ENCODE results near the gene ZNF791.

The ZNF791 gene

DNA sequence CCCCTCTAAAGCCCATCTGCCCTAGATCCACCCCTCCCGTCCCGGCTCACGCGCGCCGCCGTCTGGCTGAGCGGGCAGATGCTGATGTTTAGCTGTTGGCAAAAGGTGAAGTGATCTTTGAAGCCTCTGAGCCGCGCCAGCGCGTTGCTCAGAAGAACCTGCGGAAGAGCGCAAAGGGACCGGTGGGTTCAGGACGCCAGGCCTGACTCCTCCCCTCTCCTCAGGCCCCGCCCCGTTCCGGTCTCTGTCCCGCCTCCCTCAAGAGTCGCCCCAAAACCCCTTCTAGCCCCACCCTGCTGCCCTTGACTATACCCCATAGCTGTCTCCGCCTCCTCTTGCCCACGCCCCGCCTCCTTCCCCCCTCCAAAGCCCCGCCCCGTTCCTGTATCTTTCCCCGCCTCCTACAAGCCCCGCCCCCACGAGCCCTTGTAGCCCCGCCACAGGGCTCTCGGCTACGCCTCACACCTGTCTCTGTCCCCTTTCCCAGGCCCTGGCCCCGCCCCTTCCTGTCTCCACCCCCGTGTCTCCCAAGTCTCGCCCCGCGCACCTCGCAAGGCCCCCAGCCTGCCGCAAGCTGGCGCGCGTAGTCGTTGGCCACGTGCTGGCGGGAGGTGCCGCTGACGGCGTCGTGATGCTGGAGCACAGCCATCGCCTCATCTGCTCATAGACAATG lies 46.3 kb downstream of the ZNF791 start:
- Histone ChIP-seq H3K27ac (ENCODE audit: extremely low read depth, low read depth, low read length) (no peak overlapping the region), H3K4me3 (ENCODE audit: low read depth, low read length) (no peak overlapping the region), H3K9me3 (ENCODE audit: control insufficient read depth, insufficient read depth, low read depth, low read length) (no peaks in the 10 kb centered on the region), H3K36me3 (ENCODE audit: control insufficient read depth in 2 of 2, insufficient read depth in 1 of 2, low read length in 2 of 2) (peaks cover 9 to 58% of the 10 kb centered on the region in 2 experiments; a peak in 2 of 3 replicates), H3K4me1 (ENCODE audit: control insufficient read depth, insufficient read depth, low read length) (no peaks in the 10 kb centered on the region)
- TF ChIP-seq KLF8 (tag by site-specific recombination; IDR thresholded peaks at IDR 0.05) (0 out of 2 replicates have a peak, but pooled peaks have one; percentile 9), SP3 (tag by site-specific recombination; IDR thresholded peaks at IDR 0.05) (peak; percentile 38; the same call in 1 of the 2 replicates), SP2 (tag by site-specific recombination; IDR thresholded peaks at IDR 0.05) (peak; percentile 29; the same call in 1 of the 2 replicates)
- TF ChIP-seq, protein P1, sequence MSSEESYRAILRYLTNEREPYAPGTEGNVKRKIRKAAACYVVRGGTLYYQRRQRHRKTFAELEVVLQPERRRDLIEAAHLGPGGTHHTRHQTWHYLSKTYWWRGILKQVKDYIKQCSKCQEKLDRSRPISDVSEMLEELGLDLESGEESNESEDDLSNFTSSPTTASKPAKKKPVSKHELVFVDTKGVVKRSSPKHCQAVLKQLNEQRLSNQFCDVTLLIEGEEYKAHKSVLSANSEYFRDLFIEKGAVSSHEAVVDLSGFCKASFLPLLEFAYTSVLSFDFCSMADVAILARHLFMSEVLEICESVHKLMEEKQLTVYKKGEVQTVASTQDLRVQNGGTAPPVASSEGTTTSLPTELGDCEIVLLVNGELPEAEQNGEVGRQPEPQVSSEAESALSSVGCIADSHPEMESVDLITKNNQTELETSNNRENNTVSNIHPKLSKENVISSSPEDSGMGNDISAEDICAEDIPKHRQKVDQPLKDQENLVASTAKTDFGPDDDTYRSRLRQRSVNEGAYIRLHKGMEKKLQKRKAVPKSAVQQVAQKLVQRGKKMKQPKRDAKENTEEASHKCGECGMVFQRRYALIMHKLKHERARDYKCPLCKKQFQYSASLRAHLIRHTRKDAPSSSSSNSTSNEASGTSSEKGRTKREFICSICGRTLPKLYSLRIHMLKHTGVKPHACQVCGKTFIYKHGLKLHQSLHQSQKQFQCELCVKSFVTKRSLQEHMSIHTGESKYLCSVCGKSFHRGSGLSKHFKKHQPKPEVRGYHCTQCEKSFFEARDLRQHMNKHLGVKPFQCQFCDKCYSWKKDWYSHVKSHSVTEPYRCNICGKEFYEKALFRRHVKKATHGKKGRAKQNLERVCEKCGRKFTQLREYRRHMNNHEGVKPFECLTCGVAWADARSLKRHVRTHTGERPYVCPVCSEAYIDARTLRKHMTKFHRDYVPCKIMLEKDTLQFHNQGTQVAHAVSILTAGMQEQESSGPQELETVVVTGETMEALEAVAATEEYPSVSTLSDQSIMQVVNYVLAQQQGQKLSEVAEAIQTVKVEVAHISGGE (tag by site-specific recombination; conservative IDR thresholded peaks at IDR 0.05; ENCODE audit: low read depth), result no peak
- TF ChIP-seq, protein P2, sequence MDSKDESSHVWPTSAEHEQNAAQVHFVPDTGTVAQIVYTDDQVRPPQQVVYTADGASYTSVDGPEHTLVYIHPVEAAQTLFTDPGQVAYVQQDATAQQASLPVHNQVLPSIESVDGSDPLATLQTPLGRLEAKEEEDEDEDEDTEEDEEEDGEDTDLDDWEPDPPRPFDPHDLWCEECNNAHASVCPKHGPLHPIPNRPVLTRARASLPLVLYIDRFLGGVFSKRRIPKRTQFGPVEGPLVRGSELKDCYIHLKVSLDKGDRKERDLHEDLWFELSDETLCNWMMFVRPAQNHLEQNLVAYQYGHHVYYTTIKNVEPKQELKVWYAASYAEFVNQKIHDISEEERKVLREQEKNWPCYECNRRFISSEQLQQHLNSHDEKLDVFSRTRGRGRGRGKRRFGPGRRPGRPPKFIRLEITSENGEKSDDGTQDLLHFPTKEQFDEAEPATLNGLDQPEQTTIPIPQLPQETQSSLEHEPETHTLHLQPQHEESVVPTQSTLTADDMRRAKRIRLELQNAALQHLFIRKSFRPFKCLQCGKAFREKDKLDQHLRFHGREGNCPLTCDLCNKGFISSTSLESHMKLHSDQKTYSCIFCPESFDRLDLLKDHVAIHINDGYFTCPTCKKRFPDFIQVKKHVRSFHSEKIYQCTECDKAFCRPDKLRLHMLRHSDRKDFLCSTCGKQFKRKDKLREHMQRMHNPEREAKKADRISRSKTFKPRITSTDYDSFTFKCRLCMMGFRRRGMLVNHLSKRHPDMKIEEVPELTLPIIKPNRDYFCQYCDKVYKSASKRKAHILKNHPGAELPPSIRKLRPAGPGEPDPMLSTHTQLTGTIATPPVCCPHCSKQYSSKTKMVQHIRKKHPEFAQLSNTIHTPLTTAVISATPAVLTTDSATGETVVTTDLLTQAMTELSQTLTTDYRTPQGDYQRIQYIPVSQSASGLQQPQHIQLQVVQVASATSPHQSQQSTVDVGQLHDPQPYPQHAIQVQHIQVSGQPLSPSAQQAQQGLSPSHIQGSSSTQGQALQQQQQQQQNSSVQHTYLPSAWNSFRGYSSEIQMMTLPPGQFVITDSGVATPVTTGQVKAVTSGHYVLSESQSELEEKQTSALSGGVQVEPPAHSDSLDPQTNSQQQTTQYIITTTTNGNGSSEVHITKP (tag by site-specific recombination; IDR thresholded peaks at IDR 0.05), result no peak
- CTCF ChIA-PET, result interaction anchor here (0.7 to 1.3 kb wide), 3 partner anchors 9 to 20 kb away, joined by 4 read pairs; no protein-coding TSS in a partner anchor
- POLR2A ChIA-PET, result interaction anchor here (0.5 kb wide), 1 partner anchor 24 kb away, joined by 3 read pairs; no protein-coding TSS in a partner anchor

DNA sequence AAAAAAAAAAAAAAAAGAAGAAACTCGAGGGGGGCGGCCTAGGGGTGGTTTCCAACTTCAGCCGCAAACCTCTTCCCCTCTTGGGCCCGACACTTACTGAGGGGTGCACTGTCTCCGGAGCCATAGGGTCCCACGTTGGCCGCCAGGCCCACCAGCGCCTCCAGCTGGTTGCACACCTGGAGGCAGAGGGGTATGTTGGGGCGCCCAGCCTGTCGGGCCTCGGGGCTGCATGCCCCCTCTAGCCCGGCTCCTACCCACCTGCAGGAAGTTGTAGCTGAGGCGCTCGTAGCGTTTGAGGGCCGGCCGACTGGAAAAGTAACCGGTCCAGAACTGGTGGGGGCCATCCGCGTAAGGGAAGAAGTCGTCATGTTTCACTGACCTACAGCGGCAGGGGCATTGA lies 47.2 kb downstream of the ZNF791 start:
- no peak overlapping the region for H3K27ac ChIP-seq (ENCODE audit: extremely low read depth, low read depth, low read length)
- H3K9me3 ChIP-seq (ENCODE audit: control insufficient read depth, insufficient read depth, low read depth, low read length), result no peaks in the 10 kb centered on the region
- ChIA-PET CTCF (interaction anchor here (0.7 to 1.3 kb wide), 3 partner anchors 8 to 19 kb away, joined by 4 read pairs; no protein-coding TSS in a partner anchor), POLR2A (no interaction called here)
- no peaks in the 10 kb centered on the region for H3K4me1 ChIP-seq (ENCODE audit: control insufficient read depth, insufficient read depth, low read length)
- TF ChIP-seq ZNF19 (tag by site-specific recombination; IDR thresholded peaks at IDR 0.05; ENCODE audit: low read depth) (no peak), ZNF24 (tag by site-specific recombination; IDR thresholded peaks at IDR 0.05) (no peak), KLF10 (tag by site-specific recombination; IDR thresholded peaks at IDR 0.05) (no peak), EGR2 (tag by site-specific recombination; IDR thresholded peaks at IDR 0.05; ENCODE audit: low read depth) (no peak), ZBTB20 (tag by site-specific recombination; IDR thresholded peaks at IDR 0.05) (no peak)
- peaks cover 16 to 62% of the 10 kb centered on the region in 2 experiments; a peak in 2 of 3 replicates for H3K36me3 ChIP-seq (ENCODE audit: control insufficient read depth in 2 of 2, insufficient read depth in 1 of 2, low read length in 2 of 2)
- H3K4me3 ChIP-seq (ENCODE audit: low read depth, low read length), result no peak overlapping the region

DNA sequence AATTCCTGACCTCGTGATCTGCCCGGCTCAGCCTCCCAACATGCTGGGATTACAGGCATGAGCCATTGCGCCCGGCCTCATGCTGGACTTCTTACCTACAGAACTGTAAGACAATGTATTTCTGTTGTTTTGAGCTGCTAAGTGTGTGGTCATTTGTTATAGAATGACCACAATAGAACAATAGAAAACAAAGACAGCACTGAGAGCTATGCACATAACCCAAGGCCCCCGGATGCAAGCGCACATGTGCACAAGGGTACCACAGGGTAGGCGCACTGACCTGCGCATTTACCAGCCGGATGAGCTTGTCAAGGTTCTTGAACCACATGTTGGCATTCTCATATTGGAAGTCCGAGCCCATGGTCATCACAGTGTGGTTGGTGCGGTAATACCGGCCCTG lies 50.3 kb downstream of the ZNF791 start:
- Histone ChIP-seq H3K27ac (ENCODE audit: extremely low read depth, low read depth, low read length) (no peak overlapping the region), H3K9me3 (ENCODE audit: control insufficient read depth, insufficient read depth, low read depth, low read length) (no peaks in the 10 kb centered on the region), H3K4me3 (ENCODE audit: low read depth, low read length) (no peak overlapping the region), H3K36me3 (ENCODE audit: control insufficient read depth in 2 of 2, insufficient read depth in 1 of 2, low read length in 2 of 2) (peaks cover 13 to 74% of the 10 kb centered on the region in 2 experiments; a peak in 2 of 3 replicates), H3K4me1 (ENCODE audit: control insufficient read depth, insufficient read depth, low read length) (no peaks in the 10 kb centered on the region)
- ChIA-PET POLR2A (no interaction called here), CTCF (interaction anchor here (0.6 to 1.0 kb wide), 2 partner anchors 11 to 276 kb away, joined by 4 read pairs; no protein-coding TSS in a partner anchor)
- no peak for TF ChIP-seq KLF10 (tag by site-specific recombination; IDR thresholded peaks at IDR 0.05)
- TF ChIP-seq, protein P3, sequence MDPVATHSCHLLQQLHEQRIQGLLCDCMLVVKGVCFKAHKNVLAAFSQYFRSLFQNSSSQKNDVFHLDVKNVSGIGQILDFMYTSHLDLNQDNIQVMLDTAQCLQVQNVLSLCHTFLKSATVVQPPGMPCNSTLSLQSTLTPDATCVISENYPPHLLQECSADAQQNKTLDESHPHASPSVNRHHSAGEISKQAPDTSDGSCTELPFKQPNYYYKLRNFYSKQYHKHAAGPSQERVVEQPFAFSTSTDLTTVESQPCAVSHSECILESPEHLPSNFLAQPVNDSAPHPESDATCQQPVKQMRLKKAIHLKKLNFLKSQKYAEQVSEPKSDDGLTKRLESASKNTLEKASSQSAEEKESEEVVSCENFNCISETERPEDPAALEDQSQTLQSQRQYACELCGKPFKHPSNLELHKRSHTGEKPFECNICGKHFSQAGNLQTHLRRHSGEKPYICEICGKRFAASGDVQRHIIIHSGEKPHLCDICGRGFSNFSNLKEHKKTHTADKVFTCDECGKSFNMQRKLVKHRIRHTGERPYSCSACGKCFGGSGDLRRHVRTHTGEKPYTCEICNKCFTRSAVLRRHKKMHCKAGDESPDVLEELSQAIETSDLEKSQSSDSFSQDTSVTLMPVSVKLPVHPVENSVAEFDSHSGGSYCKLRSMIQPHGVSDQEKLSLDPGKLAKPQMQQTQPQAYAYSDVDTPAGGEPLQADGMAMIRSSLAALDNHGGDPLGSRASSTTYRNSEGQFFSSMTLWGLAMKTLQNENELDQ (tag by site-specific recombination; IDR thresholded peaks at IDR 0.05; ENCODE audit: low read depth), result no peak
- TF ChIP-seq ZNF548 (tag by site-specific recombination; IDR thresholded peaks at IDR 0.05), result no peak
- no peak for TF ChIP-seq ZNF621 (tag by site-specific recombination; IDR thresholded peaks at IDR 0.05)
- no peak for TF ChIP-seq ZNF239 (tag by site-specific recombination; IDR thresholded peaks at IDR 0.05)
- no peak for TF ChIP-seq FEZF1 (tag by site-specific recombination; IDR thresholded peaks at IDR 0.05)
- TF ChIP-seq, protein P4, sequence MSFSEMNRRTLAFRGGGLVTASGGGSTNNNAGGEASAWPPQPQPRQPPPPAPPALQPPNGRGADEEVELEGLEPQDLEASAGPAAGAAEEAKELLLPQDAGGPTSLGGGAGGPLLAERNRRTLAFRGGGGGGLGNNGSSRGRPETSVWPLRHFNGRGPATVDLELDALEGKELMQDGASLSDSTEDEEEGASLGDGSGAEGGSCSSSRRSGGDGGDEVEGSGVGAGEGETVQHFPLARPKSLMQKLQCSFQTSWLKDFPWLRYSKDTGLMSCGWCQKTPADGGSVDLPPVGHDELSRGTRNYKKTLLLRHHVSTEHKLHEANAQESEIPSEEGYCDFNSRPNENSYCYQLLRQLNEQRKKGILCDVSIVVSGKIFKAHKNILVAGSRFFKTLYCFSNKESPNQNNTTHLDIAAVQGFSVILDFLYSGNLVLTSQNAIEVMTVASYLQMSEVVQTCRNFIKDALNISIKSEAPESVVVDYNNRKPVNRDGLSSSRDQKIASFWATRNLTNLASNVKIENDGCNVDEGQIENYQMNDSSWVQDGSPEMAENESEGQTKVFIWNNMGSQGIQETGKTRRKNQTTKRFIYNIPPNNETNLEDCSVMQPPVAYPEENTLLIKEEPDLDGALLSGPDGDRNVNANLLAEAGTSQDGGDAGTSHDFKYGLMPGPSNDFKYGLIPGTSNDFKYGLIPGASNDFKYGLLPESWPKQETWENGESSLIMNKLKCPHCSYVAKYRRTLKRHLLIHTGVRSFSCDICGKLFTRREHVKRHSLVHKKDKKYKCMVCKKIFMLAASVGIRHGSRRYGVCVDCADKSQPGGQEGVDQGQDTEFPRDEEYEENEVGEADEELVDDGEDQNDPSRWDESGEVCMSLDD (tag by site-specific recombination; IDR thresholded peaks at IDR 0.05), result no peak

All from HEK293 (cell line).